HG03139 (cell line): ENCODE data around the gene FHIP1A.
"Not testable (repeated sequence)": the region's sequence is repeated elsewhere in the genome, so short reads cannot be mapped to it uniquely, and the experiment has no call there.

Source experiments
- ATAC-seq: cut with Tn5 transposase; IDR thresholded peaks from one replicate; pipeline ENCODE4 v1.9.1; 2021; ENCODE audit not compliant: unreplicated experiment

Gene FHIP1A

DNA sequence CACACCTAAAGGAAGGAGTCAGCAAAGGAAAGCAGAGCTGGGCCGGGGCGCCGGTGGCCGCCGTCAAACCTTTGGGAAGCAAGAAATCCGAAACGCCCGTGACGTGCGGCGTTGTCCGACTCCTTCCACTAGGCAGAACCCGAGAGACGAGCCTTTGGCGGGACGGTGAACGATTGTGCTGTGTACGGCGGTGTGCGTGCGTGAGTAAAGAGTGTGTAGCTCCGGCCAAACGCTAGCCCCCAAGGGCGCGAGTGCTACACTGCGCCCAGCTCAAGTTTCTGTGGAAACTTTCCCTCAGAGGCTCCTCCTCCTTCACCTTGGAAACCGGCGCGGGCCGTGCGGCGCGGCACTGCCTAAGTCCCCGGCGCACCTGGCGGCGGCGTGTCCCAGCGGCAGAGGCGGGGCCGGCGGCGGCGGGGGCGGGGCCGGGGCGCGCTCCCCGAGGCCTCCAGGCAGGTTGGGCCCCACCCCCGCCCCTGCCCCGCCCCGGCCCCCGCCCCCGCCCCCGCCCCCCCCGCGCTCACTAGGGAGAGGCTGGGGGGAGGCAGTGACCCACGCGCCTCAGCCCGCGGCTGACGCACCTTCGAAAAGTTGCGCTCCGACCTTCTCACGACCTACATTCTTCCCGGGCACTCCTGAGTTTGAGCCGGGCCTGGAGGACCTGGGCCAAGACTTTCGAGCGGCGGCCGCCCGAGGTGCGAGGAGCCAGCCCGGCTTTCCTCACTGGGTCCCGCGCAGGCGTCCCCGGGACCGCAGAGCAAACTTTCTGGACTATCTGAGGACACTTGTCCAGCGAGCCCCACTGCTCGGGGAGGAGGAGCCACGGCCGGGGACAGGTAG is at the start of gene FHIP1A:
TSS of gene FHIP1A (plus strand) at position 547 of the 840 bp plus-strand sequence. CDS start 157,084 bp downstream, outside the sequence.
- ATAC-seq: peak; percentile 73

DNA sequence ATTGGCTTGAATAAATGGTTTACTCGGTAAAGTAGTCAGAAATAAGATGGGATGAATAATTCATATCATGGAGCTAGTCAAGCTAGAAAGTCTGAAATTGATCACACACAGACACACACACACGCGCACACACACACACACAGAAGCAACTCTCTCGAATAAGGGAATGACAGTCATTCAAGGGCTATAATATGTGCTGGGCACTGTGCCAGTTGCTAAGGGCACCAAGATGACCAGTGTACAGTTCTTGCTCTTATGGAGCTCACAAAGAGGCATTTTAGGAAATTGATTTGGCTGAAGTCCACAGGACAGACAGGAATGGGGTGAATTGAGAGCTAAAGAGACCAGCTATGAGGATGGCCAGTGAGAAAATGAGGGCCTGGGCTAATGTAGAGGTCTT is 49.4 kb upstream of the FHIP1A start:
- no peak for ATAC-seq

DNA sequence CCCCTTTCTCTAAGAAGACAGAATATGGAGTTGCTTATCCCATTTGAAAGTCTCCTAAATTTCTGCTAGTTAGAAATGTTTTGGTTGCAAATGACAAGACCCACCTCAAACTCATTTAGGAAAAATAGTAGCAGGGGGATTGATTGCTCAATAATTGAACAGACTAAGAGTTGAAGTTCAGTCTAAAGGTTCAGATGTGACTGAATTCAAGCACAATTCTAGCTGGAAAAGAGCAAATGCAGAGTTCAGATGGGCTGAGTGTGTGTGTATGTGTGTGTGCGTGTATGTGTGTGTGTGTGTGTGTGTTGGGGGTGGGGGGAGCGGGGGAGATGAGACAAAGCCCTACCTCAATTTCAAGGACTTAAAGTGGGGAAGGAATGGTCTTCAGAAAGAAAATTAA is 47.9 kb upstream of the FHIP1A start:
- no peak for ATAC-seq

DNA sequence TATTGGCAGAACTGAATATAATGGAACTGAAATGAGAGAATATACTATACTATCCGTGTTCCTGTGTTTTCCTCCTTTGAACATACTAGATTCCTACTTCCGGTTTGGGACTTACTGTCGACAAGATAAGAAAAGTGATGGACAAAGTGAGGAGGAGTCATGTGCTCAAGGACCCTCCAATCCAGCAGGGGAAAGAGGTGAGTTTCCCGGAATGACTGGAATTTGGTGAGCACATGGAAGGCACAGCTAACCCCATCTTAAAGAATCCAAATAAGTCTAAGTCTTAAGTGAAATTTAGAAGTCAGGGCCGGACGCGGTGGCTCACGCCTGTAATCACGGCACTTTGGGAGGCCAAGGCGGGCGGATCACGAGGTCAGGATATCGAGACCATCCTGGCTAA is 47.0 kb upstream of the FHIP1A start:
- no peak for ATAC-seq

DNA sequence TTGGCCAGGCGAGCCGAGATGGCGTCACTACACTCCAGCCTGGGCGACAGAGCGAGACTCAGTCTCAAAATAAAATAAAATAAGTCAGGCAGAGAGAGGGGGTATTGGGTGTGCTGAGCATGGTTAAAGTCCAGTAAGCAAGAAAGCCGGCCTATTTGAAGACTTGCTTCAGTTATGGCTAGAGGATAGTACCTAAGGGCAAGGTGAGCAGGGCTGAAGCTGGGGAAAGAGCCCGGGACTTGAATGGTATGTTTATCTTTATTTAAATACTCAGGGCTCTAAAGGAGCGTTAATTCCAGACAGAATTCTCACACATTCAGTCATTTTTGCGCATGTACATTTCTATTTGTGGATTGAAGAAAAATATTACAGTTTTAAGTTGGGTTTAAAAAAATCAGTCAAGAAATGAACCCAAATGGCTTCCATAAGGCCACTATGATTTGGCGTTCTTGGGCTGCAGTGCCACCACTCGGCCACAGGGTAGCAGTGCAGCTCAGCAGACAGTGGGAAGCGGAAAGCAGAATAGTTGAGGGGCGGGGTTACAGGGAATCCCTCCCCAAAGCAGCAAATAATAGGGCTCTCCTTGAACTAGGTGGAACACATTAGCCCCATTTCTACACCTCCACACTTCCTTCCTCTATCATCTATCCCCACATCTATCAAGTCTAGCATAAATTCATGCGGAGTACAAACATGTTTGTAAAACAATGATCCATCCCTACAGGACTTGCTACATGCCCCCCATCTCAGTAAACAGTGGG is 46.4 kb upstream of the FHIP1A start:
- ATAC-seq: peak; percentile 97

DNA sequence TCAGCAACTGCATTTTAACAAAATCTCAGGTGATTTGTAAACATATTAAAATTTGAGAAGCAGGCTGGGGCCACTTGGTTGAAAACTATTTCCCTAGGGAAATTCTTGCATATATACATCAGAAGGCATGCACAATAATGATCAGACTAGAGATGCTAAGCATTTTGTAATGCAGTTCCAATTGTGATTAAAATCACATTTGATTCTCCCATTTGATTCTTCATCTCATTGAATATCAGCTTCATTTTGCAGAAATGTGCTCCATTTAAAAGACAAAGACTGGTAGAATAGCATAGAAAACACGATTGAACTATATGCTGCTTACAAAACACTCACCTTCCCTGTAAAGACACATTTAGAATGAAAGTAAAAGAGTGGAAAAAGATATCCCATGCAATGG is 32.4 kb upstream of the FHIP1A start:
- no peak for ATAC-seq

DNA sequence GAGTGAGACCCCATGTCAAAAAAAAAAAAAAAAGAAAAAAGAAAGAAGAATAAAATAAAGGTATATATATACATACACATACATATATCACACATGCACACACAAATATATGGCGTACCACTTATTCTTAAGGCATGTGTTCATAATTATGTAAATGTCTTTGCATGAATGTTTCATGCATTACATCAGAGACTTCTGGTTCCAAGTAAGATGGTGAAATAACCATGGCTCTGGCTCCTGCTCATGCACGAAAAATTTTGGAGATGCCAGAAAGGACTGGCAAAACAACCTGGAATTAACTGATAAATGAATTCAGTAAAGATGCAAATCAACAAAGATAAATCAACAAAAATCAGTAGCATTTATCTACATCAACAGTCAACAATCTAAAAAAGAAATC is 19.7 kb upstream of the FHIP1A start:
- no peak for ATAC-seq

DNA sequence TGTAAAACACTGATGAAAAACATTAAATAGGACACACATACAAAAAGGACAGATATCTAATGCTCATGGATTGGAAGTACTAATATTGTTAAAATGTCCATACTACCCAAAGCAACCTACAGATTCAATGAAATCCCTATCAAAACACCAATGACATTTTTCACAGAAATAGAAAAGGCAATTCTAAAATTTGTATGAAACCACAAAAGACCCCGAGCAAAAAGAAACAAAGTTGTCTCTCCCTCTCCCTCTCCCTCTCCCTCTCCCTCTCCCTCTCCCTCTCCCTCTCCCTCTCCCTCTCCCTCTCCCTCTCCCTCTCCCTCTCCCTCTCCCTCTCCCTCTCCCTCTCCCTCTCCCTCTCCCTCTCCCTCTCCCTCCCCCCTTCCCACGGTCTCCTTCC is 19.2 kb upstream of the FHIP1A start:
- ATAC-seq: not testable (repeated sequence)

DNA sequence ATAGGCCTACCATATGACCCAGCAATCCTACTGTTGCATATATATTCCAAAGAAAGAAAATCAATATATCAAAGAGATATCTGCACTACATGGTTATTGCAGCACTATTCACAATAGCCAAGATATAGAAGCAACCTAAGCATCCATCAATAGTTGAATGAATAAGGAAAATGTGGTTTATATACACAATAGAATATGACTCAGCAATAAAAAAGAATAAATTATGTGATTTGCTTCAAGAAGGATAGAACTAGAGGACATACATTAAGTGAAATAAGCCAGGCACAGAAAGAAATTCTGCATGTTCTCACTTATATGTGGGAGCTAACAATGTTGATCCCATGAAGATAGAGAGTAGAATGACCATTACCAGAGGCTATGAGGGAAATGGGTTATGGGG is 13.1 kb upstream of the FHIP1A start:
- no peak for ATAC-seq

DNA sequence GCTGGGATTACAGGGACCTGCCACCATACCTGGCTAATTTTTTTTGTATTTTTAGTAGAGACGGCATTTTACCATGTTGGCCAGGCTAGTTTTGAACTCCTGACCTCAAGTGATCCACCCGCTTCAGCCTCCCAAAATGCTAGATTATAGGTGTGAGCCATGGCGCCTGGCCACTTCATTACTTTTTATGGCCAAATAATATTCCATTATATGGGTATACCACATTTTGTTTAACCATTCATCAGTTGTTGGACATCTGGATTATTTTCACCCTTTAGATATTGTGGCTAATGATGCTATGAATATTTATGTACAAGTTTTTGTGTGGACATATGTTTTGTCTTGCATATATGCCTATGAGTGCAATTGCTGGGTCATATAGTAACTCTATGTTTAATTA is 8.6 kb upstream of the FHIP1A start:
- ATAC-seq: no peak

DNA sequence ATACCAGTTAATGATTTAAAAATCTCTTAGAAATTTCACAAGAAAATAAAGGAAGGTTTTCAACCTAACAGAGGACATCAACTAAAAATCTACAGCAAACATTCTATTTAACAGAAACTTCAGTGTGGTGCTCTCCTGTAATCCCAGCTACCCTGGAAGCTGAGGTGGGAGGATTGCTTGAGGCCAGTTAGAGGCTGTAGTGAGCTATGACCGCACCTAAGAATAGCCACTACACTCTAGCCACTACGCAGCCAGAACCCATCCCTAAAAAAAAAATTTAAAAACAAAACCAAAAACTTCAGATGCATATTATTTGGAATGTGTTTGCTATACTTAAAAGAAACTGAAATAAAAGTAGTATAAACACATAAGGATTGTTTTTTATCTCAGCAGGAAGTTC is 7.2 kb upstream of the FHIP1A start:
- no peak for ATAC-seq

DNA sequence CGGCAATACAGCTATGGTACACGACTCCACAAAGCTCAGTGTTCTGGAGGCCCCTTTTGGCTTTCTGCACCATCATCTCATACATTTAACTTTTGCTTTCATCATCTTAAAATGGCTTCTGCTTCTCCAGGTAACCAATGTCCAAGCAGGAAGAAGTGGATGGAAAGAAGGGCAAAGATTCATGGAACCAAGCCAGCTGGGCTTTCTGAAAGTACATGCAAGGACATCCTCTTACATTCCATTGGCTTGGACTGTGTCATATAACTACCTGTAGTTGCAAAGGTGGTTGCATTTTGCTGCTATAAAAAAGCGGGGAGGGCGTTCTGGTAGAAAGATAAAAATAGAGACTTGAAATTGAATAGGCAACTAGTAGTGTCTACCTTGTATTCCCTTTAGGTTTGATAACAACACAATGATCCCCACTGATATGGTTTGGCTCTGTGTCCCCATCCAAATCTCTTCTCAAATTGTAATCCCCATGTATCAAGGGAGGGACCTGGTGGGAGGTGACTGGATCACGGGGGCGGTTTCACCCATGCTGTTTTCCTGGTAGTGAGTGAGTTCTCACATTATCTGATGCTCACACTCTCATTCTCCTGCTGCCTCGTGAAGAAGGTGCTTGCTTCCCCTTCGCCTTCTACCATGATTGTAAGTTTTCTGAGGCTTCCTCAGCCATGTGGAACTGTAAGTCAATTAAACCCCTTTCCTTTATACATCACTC is 6.7 kb upstream of the FHIP1A start:
- ATAC-seq: no peak

DNA sequence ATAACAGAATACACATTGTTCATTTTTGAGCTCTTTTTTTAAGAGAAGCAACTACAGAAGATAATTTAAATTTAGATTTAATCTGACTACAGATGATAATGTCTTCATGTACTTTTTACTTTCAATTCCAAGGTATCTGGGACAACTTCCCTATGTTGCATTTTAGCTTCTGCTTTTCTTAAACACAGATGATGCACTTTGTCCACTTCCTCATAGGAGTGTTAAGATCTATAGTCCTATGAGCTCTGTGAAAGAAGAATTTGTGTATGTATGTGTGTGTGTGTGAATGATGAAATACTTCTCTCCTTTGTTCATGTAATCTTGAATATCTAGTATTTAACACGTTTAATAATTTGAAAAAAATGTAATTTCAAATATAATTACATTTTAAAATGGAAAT is 5.3 kb upstream of the FHIP1A start:
- ATAC-seq: no peak

DNA sequence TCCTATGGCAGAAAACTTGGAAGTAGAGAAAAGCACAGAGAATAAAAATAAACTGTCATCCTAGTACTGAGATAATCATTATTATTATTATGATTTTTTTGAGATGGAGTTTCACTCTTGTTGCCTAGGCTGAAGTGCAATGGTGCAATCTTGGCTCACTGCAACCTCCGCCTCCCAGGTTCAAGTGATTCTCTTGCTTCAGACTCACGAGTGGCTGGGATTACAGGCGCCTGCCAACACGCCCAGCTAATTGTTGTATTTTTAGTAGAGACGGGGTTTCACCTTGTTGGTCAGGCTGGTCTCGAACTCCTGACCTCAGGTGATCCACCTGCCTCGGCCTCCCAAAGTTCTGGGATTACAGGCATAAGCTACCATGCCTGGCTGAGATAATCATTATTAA is 4.2 kb upstream of the FHIP1A start:
- not testable (repeated sequence) for ATAC-seq

DNA sequence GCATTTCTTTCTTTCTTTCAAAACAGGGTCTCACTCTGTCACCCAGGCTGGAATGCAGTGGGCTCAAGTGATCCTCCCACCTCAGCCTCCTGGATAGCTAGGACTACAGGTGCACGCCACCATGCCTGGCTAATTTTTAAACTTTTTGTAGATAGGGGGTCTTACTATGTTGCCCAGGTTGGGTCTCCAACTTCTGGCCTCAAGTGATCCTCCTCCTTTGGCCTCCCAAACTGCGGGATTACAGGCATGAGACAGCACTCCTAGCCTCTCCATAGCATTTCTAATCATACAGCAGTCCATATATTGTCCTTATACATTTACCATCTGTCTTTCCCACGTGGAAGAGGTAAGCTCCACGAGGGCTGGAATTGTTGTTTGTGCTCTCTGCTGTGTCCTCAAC is 2.0 kb upstream of the FHIP1A start:
- no peak for ATAC-seq

DNA sequence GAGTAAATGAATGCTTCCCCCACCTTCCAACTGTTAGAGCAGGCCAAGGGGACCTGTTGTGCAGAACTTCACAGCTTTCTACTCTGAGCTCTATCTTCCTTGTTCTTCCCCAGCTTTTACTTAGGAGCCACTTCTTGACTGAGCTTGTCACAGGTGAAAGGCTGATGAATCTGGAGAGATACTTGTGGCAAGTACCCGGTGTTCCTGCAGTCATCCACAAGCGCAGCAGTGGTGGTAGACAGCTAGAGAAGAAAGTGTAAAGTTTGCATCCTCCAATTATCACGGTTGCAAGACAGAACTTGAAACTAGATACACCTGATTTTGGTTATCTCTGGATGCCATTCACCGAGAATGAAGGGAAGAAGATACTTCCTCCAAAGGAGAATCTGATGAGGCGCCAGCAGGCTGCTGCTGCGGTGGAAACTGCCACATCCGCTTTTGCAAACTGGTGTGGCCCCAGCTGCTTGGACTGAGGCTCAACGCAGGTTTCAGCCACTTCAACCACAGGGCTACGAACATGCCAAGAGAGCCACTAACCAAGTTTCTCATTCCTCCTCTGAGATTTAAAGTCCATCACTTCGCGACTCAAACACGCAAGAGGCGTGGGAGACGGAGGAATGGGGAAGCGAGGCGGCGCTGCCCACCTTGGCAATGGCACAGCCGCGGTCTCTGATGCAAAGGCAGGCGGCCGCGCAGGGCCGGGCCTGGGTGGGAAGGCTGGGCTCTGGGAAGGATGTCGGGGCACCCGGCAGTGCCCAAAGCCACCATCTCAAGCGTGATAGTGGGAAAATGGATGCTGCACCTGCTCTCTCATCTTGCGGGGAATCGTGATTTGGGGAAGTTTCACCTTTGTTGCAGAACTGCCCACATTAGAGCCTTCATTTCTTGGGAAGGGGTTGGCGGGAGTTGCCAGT is 1.3 kb upstream of the FHIP1A start:
- peak; percentile 81 for ATAC-seq

DNA sequence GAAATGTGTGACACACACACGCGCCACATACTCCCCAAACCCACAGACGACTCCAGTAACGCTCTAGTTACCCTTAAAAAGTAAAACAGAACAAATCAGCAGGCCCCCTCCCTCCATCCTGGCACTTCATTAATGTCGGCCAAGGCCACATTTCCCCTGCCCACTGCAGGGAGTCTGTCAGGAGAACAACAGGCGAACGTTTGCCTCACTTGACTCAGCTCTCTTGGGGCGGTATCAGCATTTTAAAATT is 671 bp upstream of the FHIP1A start:
- ATAC-seq: no peak

DNA sequence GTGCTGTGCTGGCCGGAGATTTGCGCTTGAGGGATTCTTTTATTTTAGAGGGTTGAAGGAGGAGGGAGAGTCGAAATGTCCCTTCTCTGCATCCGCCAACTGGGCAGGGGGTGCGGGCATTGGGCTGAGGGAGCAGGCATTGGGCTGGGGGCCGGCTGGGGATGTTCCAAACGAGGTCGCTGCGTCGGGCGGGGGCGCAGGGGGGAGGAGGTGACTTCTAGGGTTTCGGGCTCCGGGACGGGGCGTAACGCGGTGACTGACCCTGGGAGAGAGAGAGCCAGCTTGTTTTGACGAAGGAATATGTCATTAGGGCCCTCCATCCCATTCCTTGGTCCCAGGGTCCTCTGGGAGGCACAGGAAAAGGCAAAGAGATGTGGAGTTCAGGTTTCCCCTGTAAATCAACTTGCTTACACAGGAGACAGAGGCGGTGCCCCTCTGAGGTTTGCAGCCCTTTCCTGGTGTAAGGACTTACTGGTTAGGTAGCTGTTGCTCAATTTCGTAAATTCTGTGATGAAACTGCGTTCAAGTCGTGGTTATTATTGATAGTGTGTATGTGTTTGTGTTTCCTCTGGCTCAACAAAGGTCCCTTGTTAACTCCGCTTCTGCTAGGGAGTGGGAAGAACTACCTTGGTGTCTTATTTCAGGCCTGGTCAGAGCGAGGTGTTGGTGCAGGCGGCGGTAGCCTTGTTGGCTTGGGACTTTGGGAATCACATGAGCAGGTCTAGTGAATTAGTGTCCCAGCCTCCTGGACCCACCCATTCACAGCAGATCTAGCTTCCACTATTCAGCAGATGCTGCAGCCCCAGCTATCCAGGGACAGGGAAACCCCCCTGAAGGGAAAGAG is 716 bp downstream of the FHIP1A start:
- ATAC-seq: no peak

DNA sequence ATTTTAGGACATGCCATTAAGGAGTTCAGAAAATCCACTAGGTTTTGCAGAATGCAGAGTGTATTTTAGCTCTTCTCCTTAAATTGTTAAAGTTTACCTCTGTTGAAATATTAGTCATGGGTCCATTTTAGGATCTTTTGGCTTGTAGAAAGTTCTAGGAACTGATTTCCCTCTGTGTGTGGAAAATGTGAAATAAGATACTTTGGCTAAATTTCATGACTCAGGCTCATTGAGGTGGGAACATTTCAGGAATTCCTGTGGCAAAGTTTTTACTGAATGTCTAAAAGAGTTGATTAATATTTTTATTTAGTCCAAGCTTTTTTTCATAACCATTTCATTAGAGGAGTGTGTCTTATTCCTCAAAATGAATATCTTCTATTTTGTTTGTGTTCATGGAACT is 7.0 kb downstream of the FHIP1A start:
- no peak for ATAC-seq

DNA sequence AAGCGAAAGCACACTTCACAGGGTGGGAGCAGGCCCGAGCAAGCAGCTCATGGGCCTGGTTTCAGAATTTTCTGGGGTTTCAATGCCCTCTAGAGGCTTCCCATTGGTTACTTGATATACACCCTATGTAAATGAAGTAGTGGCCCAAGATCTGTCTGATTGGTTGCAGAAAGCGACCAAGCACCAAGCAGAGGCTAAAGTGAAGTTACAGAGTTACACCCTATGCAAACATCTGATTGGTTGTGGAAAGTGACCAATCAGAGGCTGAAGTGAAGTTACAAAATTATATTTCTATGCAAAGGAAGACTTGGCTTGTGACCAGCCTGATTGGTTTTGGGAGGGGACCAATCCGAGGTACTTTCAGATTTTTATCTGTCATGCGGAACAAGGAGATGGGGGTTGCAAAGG is 8.2 kb downstream of the FHIP1A start:
- ATAC-seq: no peak
